Uterus (tissue), 2 donors: ENCODE data around the gene EBI3.

Experiments used
- CTCF ChIP-seq, 4 experiments: fragments of 200-600 bp in 2 of 4; fragments of 450-650 bp in 2 of 4; sonication (generic) in 2 of 4; IDR thresholded peaks; one replicate each; pipeline ENCODE4 v1.5.1; 2016 to 2019; ENCODE audit warnings: antibody characterized with exemption in 4 of 4, mild to moderate bottlenecking in 2 of 4, moderate library complexity in 1 of 4
- POLR2A ChIP-seq, 2 donors: fragments of 450-650 bp; IDR thresholded peaks; one replicate each; pipeline ENCODE4 v1.6.1; 2016; ENCODE audit warnings: antibody characterized with exemption in 2 of 2, mild to moderate bottlenecking in 1 of 2, moderate library complexity in 1 of 2

DNA sequence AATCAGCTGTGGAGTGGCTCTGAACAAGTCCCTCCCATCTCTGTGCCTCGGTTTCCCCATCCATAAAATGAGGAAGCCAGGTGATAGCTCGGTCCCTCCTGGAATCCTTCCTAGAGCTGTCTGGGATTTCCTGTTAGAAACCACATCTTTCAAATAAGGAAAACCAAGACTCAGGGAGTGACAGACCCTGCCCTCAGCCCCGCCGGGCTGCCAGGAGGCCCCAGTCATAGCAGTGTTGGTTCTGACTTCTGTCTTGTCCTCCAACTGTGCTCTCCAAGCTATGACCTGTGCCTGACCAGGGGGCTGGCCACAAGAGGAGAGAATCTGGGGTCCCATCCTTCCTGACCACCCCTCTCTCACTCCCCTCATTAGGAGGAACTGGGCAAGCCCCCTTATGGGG, 48.7 kb downstream of the EBI3 start:
- TF ChIP-seq POLR2A (IDR thresholded peaks at IDR 0.05) (no peak), CTCF (IDR thresholded peaks at IDR 0.05) (no peak)
